Prostate gland (tissue), 2 donors: ENCODE results near the gene CACFD1. TPM values are rescaled to one million over a fixed set of nuclear protein-coding genes. Genes with fewer than 3 reads are reported as not detected.

Experiments
- DNase-seq: peaks from one replicate; pipeline ENCODE4 v3.0.0-alpha.2; 2019; ENCODE audit warnings: low spot score
- H3K27ac ChIP-seq, 2 donors: fragments of 200-600 bp; sonication (generic); 2 replicates each; pipeline ENCODE4 v1.5.1; 2017 to 2019
- H3K27me3 ChIP-seq: fragments of 200-600 bp; sonication (generic); replicated peaks from 2 replicates; pipeline ENCODE4 v1.5.1; 2019; ENCODE audit not compliant: insufficient read depth
- H3K36me3 ChIP-seq, 2 donors: fragments of 200-600 bp; sonication (generic); 1 replicate in 1 of 2; 2 replicates in 1 of 2; pipeline versions ENCODE4 v1.5.1 to v1.8.1; 2017 to 2019
- H3K4me1 ChIP-seq: fragments of 200-600 bp; sonication (generic); replicated peaks from 2 replicates; pipeline ENCODE4 v1.5.1; 2019
- H3K4me3 ChIP-seq, 2 donors: fragments of 200-600 bp; sonication (generic); 2 replicates each; pipeline ENCODE4 v1.5.1; 2017 to 2019
- H3K9me3 ChIP-seq: fragments of 200-600 bp; sonication (generic); 2 replicates; pipeline ENCODE4 v1.5.1; 2017
- CTCF ChIP-seq, 4 experiments: fragments of 200-600 bp in 2 of 4; fragments of 450-650 bp in 2 of 4; sonication (generic) in 2 of 4; IDR thresholded peaks; 1 replicate in 3 of 4; 2 replicates in 1 of 4; pipeline ENCODE4 v1.5.1; 2016 to 2019; ENCODE audit warnings: antibody characterized with exemption in 4 of 4, mild to moderate bottlenecking in 2 of 4, moderate library complexity in 2 of 4
- POLR2A ChIP-seq: fragments of 450-650 bp; IDR thresholded peaks from one replicate; pipeline ENCODE4 v1.6.1; 2016; ENCODE audit warnings: antibody characterized with exemption, mild to moderate bottlenecking
- POLR2AphosphoS5 ChIP-seq: sonication (generic); formaldehyde crosslinking; IDR thresholded peaks from one replicate; pipeline ENCODE4 v1.6.1; 2017; ENCODE audit warnings: antibody characterized with exemption
- WGBS: methylation state at CpG from one replicate; pipeline ENCODE4 v1.1.5; 2018; 5-methylcytosine and 5-hydroxymethylcytosine counted together
- intact Hi-C: fragments of 100-400 bp; cut with DNase I; formaldehyde crosslinking; loops from one replicate; pipeline ENCODE4 v1.14.2; 2022
- total RNA-seq, 2 donors: library from RNA; depleted of rRNA; stranded (reverse); fragments of >200 nt; gene quantifications; one replicate each; pipeline ENCODE4 v1.1.0, GENCODE V29; 2016

CACFD1 gene
- total RNA-seq: 10 to 100 TPM; 23.0 to 40.2 TPM

GRCh38 chr9:133459476-133460404 lies at the start of gene CACFD1:
CACFD1 (plus strand) TSS chr9:133459978; CDS start chr9:133460067, 89 bp downstream.
- Histone ChIP-seq H3K36me3 (no peaks in the 10 kb centered on the region), H3K4me3 (peak within 1 kb of the TSS; percentile 75 to 81), H3K9me3 (no peaks in the 10 kb centered on the region), H3K4me1 (peaks cover 4% of the 10 kb centered on the region), H3K27me3 (no peaks in the 10 kb centered on the region), H3K27ac (peak within 1 kb of the TSS; percentile 95)
- WGBS: under 1% methylated on average over 30 of the region's 86 CpGs
- TF ChIP-seq CTCF (IDR thresholded peaks at IDR 0.05) (peak in 2 of 4 experiments; percentile 27 to 33), POLR2AphosphoS5 (peak; percentile 59), POLR2A (peak; percentile 84)
- intact Hi-C loops: loop anchor here (5.0 kb wide), 1 partner anchor 42 kb away; the partner anchor contains the start of gene REXO4
- DNase-seq: peak; percentile 97

- Histone ChIP-seq H3K27ac (no peak overlapping the region), H3K4me1 (no peaks in the 10 kb centered on the region), H3K4me3 (no peak overlapping the region), H3K27me3 (no peaks in the 10 kb centered on the region), H3K9me3 (no peaks in the 10 kb centered on the region), H3K36me3 (peaks cover 0 to 21% of the 10 kb centered on the region in 2 donors)
- intact Hi-C loops: loop anchor here (5.0 kb wide), 1 partner anchor 42 kb away; the partner anchor contains the start of gene CACFD1
- no peak for DNase-seq
- TF ChIP-seq POLR2AphosphoS5: no peak
- no peak for TF ChIP-seq POLR2A
- no peak for TF ChIP-seq CTCF (IDR thresholded peaks at IDR 0.05)
- 67% methylated on average over 1 of the region's 1 CpG for WGBS
These were observed 44.6 kb upstream of the CACFD1 start for GRCh38 chr9:133415170-133415569.

DNA sequence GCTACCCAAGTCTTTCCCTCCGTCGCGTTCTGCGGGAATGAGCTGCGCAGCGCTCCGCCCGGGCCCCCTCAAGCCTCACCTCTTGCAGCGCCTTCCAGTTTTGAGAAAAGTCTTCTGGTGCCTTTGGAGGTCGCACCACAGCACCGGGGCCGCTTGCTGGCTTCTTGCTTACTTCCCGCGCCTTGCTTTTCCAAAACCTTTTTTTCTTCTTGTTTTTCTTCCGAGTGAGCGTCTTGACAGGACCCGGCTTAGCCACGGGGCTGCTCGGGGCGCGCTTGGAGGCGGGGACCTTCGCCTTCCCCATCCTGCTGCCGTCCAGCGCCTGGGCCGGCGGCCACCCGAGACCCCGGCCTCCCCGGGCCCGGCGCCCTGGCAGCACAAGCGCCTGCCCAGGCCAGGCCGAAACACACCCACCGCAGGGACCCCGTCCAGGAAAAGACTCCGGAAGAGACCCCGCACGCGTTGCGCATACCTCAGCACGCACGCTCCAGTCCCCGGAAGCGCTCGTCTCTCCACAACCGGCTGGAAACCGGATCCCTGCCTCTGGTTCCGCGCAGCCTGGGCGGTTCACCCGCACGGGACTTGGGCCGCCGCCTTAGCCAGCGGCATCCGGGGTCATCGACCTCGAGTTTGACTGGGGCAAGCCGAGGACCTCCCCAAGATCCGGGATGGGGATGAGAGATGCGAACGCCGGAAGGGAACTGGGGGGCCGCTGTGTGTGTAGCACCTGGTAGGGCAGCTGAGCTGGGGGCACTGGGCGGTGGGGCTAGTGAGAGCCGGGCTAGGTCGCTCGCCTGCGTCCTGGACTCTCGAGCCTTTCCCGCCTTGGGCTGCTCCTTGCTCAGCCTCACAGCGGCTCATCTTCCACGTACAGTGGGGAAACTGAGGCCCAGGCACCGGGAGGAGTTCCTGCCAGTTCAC lies 42.0 kb upstream of the CACFD1 start, which contains the start of gene REXO4:
REXO4 (minus strand) TSS at position 470 of the 921 bp plus-strand sequence; CDS start at position 304, 166 bp downstream.
- 2% methylated on average over 69 of the region's 75 CpGs for WGBS
- Histone ChIP-seq H3K4me3 (peak within 1 kb of the TSS; percentile 67 to 84), H3K4me1 (no peaks in the 10 kb centered on the region), H3K27me3 (no peaks in the 10 kb centered on the region), H3K9me3 (no peaks in the 10 kb centered on the region), H3K27ac (peak within 1 kb of the TSS; percentile 71 to 78), H3K36me3 (peaks cover 0 to 14% of the 10 kb centered on the region in 2 donors)
- TF ChIP-seq POLR2A (peak; percentile 20), CTCF (IDR thresholded peaks at IDR 0.05) (no peak), POLR2AphosphoS5 (peak; percentile 78)
- intact Hi-C loops: loop anchor here (5.0 kb wide), 1 partner anchor 40 kb away; the partner anchor contains the start of gene CACFD1
- DNase-seq: peak; percentile 51

DNA sequence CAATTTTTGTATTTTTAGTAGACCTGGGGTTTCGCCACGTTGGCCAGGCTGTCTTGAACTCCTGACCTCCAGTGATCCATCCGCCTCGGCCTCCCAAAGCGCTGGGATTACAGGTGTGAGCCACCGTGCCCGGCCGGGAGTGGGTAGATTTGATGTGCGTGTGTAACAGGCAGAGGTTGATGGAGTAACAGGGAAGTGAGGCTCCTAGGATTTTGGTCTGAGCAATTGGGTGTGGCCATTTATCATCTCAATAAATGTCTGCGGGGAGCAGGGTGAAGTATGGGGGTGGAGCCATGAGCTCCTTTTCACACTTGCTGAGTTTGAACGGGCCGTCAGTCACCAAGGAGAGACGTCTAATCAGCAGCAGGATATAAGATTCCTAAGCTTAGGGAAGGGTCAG lies 40.8 kb upstream of the CACFD1 start:
- no peak for DNase-seq
- Histone ChIP-seq H3K9me3 (no peaks in the 10 kb centered on the region), H3K27me3 (no peaks in the 10 kb centered on the region), H3K27ac (no peak overlapping the region), H3K4me3 (no peak overlapping the region), H3K36me3 (peaks cover 0 to 7% of the 10 kb centered on the region in 2 donors), H3K4me1 (no peaks in the 10 kb centered on the region)
- no peak for TF ChIP-seq CTCF (IDR thresholded peaks at IDR 0.05)
- TF ChIP-seq POLR2A: no peak
- TF ChIP-seq POLR2AphosphoS5: no peak
- WGBS: 82% methylated on average over 13 of the region's 13 CpGs
- intact Hi-C loops: loop anchor here (5.0 kb wide), 1 partner anchor 38 kb away; the partner anchor contains the start of gene CACFD1
